ENCODE measurements around the gene LIN52. TPM values are rescaled to one million over a fixed set of nuclear protein-coding genes. Genes with fewer than 3 reads are reported as not detected.

Gene LIN52
- total RNA-seq, 3 donors from 2014 or later: 4.1 to 9.0 (median 7.4) TPM

DNA sequence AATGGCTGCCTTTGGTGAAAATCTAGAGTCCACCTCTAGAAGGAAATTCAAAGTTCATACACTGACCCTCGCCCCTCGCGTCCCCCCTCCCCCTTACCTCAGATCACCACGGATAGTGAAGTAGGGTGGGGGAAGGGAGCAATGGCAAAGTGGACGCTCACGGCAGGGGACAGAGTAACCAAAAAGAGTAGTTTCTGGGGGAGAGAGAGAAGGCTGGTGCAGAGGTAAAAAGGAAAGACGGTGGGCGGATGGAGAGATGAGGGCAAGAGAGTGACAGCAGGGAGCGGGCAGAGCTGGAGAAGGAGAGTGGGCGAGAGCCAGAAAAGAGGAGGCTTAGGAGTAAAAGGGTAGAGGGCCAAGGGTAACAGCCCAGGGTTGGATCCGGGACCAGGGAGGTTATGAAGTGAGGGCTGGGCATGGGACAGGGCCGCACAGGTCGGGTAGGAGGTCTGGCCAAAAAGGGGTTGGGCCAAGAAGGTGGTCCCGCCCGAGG, 926 bp upstream of the LIN52 start:
- ATAC-seq (peak; percentile 20), DNase-seq (peak in 1 of 3 donors; percentile 32)
- H3K36me3 ChIP-seq (ENCODE audit: low read depth): no peaks in the 10 kb centered on the region
- intact Hi-C loops (cut with DNase I, micrococcal nuclease): no loop called here
- H3K4me1 ChIP-seq (ENCODE audit: low read depth): peaks cover 7% of the 10 kb centered on the region
- TF ChIP-seq, protein P1, sequence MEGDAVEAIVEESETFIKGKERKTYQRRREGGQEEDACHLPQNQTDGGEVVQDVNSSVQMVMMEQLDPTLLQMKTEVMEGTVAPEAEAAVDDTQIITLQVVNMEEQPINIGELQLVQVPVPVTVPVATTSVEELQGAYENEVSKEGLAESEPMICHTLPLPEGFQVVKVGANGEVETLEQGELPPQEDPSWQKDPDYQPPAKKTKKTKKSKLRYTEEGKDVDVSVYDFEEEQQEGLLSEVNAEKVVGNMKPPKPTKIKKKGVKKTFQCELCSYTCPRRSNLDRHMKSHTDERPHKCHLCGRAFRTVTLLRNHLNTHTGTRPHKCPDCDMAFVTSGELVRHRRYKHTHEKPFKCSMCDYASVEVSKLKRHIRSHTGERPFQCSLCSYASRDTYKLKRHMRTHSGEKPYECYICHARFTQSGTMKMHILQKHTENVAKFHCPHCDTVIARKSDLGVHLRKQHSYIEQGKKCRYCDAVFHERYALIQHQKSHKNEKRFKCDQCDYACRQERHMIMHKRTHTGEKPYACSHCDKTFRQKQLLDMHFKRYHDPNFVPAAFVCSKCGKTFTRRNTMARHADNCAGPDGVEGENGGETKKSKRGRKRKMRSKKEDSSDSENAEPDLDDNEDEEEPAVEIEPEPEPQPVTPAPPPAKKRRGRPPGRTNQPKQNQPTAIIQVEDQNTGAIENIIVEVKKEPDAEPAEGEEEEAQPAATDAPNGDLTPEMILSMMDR (IDR thresholded peaks at IDR 0.05): no peak
- H3K4me3 ChIP-seq: peak overlapping the region; percentile 53
- H3K9me3 ChIP-seq: no peaks in the 10 kb centered on the region

DNA sequence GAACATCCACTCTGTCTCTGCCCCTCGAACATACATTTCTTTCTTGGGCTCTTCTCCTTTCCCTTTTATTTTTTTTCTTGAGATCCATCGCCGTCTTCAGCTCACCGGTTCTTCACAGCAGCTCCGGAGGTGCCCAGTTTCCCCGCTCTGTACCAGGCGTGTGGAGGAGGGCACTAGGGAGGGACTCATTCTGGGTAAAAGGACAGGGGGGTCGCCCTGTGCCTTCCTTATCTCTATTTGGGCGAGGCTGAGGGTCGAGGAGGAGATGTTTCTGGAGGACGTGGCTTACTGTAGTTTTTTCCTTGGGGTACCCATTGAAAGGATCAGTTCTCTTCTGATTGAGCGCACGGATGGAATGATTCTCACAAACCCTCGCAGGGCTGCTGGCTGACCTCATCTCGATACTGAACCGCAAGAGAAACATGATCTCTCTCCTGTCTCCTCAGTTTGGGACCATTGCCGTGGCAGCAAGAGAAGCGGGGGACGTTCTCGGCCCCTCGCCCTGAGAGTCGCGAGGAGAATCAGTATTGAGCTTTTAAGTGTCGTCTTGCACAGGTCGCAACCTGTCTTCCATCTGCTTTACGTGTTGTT, 386 bp downstream of the LIN52 start:
- H3K4me1 ChIP-seq (ENCODE audit: low read depth): peaks cover 7% of the 10 kb centered on the region
- intact Hi-C loops (cut with DNase I, micrococcal nuclease): no loop called here
- DNase-seq (peak in 1 of 3 donors; percentile 56), ATAC-seq (peak; percentile 4)
- TF ChIP-seq, protein P1 (IDR thresholded peaks at IDR 0.05): no peak
- no peaks in the 10 kb centered on the region for H3K9me3 ChIP-seq
- no peaks in the 10 kb centered on the region for H3K36me3 ChIP-seq (ENCODE audit: low read depth)
- peak overlapping the region; percentile 53 for H3K4me3 ChIP-seq

DNA sequence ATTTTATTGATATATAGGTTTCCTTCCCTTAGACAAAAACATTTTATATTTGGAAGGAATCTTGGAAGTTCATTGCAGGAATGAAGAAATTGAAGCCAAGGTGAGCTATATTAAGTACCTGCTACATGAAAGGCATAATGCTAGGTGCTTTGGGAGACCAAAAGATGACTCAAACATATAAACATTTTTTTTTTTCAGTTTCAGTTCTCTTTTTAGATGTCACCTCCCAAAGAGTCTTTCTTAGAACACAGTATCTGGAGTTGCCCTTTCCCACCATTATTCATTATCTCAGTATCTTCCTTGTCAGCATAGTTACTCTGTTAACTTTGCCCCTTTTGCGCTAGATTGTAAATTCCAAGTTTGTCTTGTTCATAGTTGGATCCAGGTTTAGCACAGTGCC, 1.1 kb downstream of the LIN52 start:
- Histone ChIP-seq H3K36me3 (ENCODE audit: low read depth) (no peaks in the 10 kb centered on the region), H3K4me3 (no peak overlapping the region), H3K9me3 (no peaks in the 10 kb centered on the region), H3K4me1 (ENCODE audit: low read depth) (peaks cover 7% of the 10 kb centered on the region)
- TF ChIP-seq, protein P1 (IDR thresholded peaks at IDR 0.05): no peak
- DNase-seq (no peak), ATAC-seq (no peak)
- intact Hi-C loops (cut with DNase I, micrococcal nuclease): no loop called here

DNA sequence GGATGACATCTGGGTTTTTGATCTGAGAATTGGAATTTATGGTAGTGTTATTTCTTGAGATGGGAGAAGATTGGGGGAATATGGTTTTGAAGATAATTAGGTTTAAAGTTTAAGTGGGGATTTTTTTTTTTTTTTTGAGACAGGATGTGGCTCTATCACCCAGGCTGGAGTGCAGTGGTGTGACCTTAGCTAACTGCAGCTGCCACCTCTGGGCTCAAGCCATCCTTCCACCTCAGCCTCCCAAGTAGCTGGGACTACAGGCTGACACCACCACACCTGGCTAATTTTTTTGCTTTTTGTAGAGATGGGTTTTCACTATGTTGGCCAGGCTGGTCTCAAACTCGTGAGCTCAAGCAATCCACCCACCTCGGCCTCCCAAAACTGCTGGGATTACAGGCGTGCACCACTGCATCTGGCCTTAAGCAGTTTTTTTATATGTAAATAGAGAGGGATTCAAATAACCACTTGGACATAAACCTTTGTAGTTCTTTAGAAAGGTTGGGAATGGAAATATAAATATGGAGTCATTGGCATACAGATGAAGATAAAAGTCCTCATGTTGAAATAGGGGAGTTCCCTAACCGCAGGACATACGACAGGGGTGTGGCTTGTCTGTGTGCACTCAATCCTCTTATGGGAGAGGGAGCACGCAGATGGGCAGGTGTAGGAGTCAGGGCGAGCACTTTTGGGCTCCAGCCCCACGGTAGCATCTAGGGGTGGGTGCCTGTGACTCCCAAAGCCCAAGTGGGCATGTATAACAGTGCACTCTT, 4.7 kb downstream of the LIN52 start:
- no peaks in the 10 kb centered on the region for H3K36me3 ChIP-seq (ENCODE audit: low read depth)
- TF ChIP-seq, protein P1 (IDR thresholded peaks at IDR 0.05): no peak
- no peak for ATAC-seq
- H3K9me3 ChIP-seq: no peaks in the 10 kb centered on the region
- intact Hi-C loops (cut with DNase I, micrococcal nuclease): no loop called here
- no peak overlapping the region for H3K4me3 ChIP-seq
- peaks cover 7% of the 10 kb centered on the region for H3K4me1 ChIP-seq (ENCODE audit: low read depth)
- no peak for DNase-seq

DNA sequence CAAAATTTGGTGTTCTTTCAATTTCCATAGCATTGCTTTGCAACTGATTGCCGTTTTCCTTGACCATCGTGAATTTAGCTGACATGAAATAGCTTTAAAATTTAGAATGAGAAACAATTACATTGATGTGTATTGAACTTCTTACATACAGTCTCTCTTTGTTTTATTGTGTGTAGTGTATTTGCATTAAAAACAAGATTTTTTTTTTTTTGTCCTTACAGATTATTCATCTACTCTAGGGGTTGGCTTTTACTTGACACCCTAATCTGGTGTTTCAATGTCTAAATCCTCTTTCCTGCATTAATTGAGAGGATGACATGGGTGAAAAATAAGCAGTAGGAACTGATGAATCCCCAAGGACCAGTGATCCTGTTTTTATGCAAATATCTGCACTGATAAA, 20.6 kb downstream of the LIN52 start:
- no peaks in the 10 kb centered on the region for H3K4me1 ChIP-seq (ENCODE audit: low read depth)
- TF ChIP-seq, protein P1 (IDR thresholded peaks at IDR 0.05): no peak
- intact Hi-C loops (cut with DNase I, micrococcal nuclease): no loop called here

More for the DNA sequence above, 20.6 kb downstream of the LIN52 start:
- Histone ChIP-seq H3K36me3 (ENCODE audit: low read depth) (no peaks in the 10 kb centered on the region), H3K9me3 (no peaks in the 10 kb centered on the region), H3K4me3 (no peak overlapping the region)
- DNase-seq (no peak), ATAC-seq (no peak)

All from mucosa of descending colon (tissue), 3 donors.